SK-N-SH treated with all-trans-retinoic acid at 6 μM for 48 hours (cell line): Measurements from ENCODE around the gene DOK5.
A peak's percentile ranks its signal among the peaks of the same experiment; 100 is the strongest.

Experiments
- ATAC-seq: fragments of 200-7000 bp; cut with Tn5 transposase; 3 replicates; pipeline ENCODE4 v1.9.1; 2020; ENCODE audit warnings: mild to moderate bottlenecking, moderate library complexity
- ARNTL ChIP-seq: fragments of 450-650 bp; formaldehyde crosslinking; IDR thresholded peaks from 2 replicates; pipeline ENCODE4 v1.5.0; 2020; ENCODE audit warnings: low read depth, mild to moderate bottlenecking, moderate library complexity, borderline replicate concordance
- BACH2 ChIP-seq: fragments of 250-450 bp; sonication (Bioruptor Pico); IDR thresholded peaks from 2 replicates; pipeline ENCODE4 v1.9.0; 2021; ENCODE audit warnings: mild to moderate bottlenecking, borderline replicate concordance
- CREB5 ChIP-seq: fragments of 250-450 bp; sonication (Bioruptor Pico); IDR thresholded peaks from 2 replicates; pipeline ENCODE4 v1.5.1; 2020; ENCODE audit warnings: low read depth, mild to moderate bottlenecking, moderate library complexity
- CSDC2 ChIP-seq: fragments of 250-450 bp; sonication (Bioruptor Pico); IDR thresholded peaks from 2 replicates; pipeline ENCODE4 v1.5.0; 2020; ENCODE audit warnings: mild to moderate bottlenecking, moderate library complexity
- CSRNP3 ChIP-seq: fragments of 250-450 bp; sonication (Bioruptor Pico); IDR thresholded peaks from 2 replicates; pipeline ENCODE4 v1.5.1; 2021; ENCODE audit warnings: mild to moderate bottlenecking, moderate library complexity
- ESRRG ChIP-seq: fragments of 250-450 bp; sonication (Bioruptor Pico); IDR thresholded peaks from 2 replicates; pipeline ENCODE4 v1.6.1; 2021; ENCODE audit warnings: mild to moderate bottlenecking
- GLIS3 ChIP-seq: fragments of 250-450 bp; sonication (Bioruptor Pico); IDR thresholded peaks from 2 replicates; pipeline ENCODE4 v1.5.0; 2020; ENCODE audit warnings: mild to moderate bottlenecking, moderate library complexity
- ISL1 ChIP-seq: fragments of 250-450 bp; sonication (Bioruptor Pico); IDR thresholded peaks from 2 replicates; pipeline ENCODE4 v2.1.2; 2022; ENCODE audit warnings: mild to moderate bottlenecking, moderate library complexity
- OSR1 ChIP-seq: fragments of 250-450 bp; sonication (Bioruptor Pico); IDR thresholded peaks from 2 replicates; pipeline ENCODE4 v1.8.0; 2022; ENCODE audit warnings: moderate library complexity, mild to moderate bottlenecking, inconsistent platforms
- PPARA ChIP-seq: fragments of 250-450 bp; sonication (Bioruptor Pico); IDR thresholded peaks from 2 replicates; pipeline ENCODE4 v1.5.0; 2020; ENCODE audit warnings: mild to moderate bottlenecking, borderline replicate concordance
- RARB ChIP-seq: fragments of 250-450 bp; sonication (Bioruptor Pico); IDR thresholded peaks from 2 replicates; pipeline ENCODE4 v1.8.0; 2021; ENCODE audit warnings: mild to moderate bottlenecking, moderate library complexity
- SNAI2 ChIP-seq: fragments of 250-450 bp; sonication (Bioruptor Pico); IDR thresholded peaks from 2 replicates; pipeline ENCODE4 v1.5.0; 2020; ENCODE audit warnings: mild to moderate bottlenecking, moderate library complexity
- TCF4 ChIP-seq: fragments of 250-450 bp; sonication (Bioruptor Pico); IDR thresholded peaks from 2 replicates; pipeline ENCODE4 v1.8.0; 2021; ENCODE audit warnings: mild to moderate bottlenecking, moderate library complexity, borderline replicate concordance
- TOX ChIP-seq: fragments of 250-450 bp; sonication (Bioruptor Pico); IDR thresholded peaks from 2 replicates; pipeline ENCODE4 v1.8.0; 2021; ENCODE audit warnings: mild to moderate bottlenecking, moderate library complexity, borderline replicate concordance
- ZC3H10 ChIP-seq: fragments of 250-450 bp; sonication (Bioruptor Pico); IDR thresholded peaks from 2 replicates; pipeline ENCODE4 v1.5.1; 2021; ENCODE audit warnings: mild to moderate bottlenecking, moderate library complexity
- ZFP3 ChIP-seq: fragments of 250-450 bp; sonication (Bioruptor Pico); IDR thresholded peaks from 2 replicates; pipeline ENCODE4 v1.5.0; 2020; ENCODE audit warnings: mild to moderate bottlenecking, moderate library complexity
- ZFP30 ChIP-seq: fragments of 450-650 bp; formaldehyde crosslinking; IDR thresholded peaks from 2 replicates; pipeline ENCODE4 v1.5.0; 2022; ENCODE audit warnings: mild to moderate bottlenecking, moderate library complexity
- ZNF70 ChIP-seq: fragments of 450-650 bp; formaldehyde crosslinking; IDR thresholded peaks from 2 replicates; pipeline ENCODE4 v1.5.0; 2020; ENCODE audit warnings: mild to moderate bottlenecking, moderate library complexity
- ZNF8 ChIP-seq: fragments of 450-650 bp; formaldehyde crosslinking; IDR thresholded peaks from 2 replicates; pipeline ENCODE4 v1.5.0; 2020; ENCODE audit warnings: mild to moderate bottlenecking, moderate library complexity
- TF ChIP-seq, protein P1 (sequence below): fragments of 250-450 bp; sonication (Bioruptor Pico); IDR thresholded peaks from 2 replicates; pipeline ENCODE4 v1.8.0; 2021; ENCODE audit warnings: low read depth, mild to moderate bottlenecking, moderate library complexity, borderline replicate concordance
- TF ChIP-seq, protein P2 (sequence below): fragments of 250-450 bp; sonication (Bioruptor Pico); IDR thresholded peaks from 2 replicates; pipeline ENCODE4 v1.8.0; 2020; ENCODE audit warnings: mild to moderate bottlenecking, moderate library complexity, borderline replicate concordance
- TF ChIP-seq, protein P3 (sequence below): fragments of 250-450 bp; sonication (Bioruptor Pico); IDR thresholded peaks from 2 replicates; pipeline ENCODE4 v1.5.0; 2020; ENCODE audit warnings: mild to moderate bottlenecking, moderate library complexity

The DOK5 gene

GRCh38 chr20:54639941-54640340 lies 164.5 kb downstream of the DOK5 start:
- ATAC-seq: no peak
- no peak for TF ChIP-seq RARB
- TF ChIP-seq SNAI2 (CRISPR knock-in tag): no peak

DNA sequence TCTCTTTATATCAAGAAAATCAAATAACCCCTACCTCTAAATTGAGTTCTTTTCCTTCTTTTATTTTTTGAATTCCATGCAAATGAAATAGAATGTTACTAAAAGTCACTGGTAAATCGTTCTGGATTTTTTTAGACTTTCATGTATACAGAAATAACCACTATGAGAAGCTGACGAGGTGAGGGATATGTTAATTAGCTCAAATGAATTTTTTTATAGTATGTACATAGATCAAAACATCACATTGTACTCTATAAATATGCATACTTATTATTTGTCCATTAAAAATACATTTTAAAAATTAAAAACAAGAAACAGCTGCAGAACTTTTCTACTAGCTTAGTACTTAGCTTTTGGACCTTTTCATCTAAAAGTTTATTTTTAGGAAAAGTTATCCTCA lies 165.4 kb downstream of the DOK5 start:
- TF ChIP-seq TOX (CRISPR knock-in tag) (no peak), ZFP30 (CRISPR knock-in tag) (no peak), RARB (no peak), ZC3H10 (no peak), BACH2 (no peak)
- no peak for ATAC-seq

GRCh38 chr20:54642864-54643667 lies 167.7 kb downstream of the DOK5 start:
- TF ChIP-seq OSR1 (CRISPR knock-in tag): no peak
- TF ChIP-seq TCF4 (CRISPR knock-in tag): no peak
- no peak for TF ChIP-seq RARB
- no peak for TF ChIP-seq ZC3H10
- TF ChIP-seq CSDC2: no peak
- TF ChIP-seq ESRRG (CRISPR knock-in tag): no peak
- no peak for TF ChIP-seq CSRNP3 (CRISPR knock-in tag)
- no peak for TF ChIP-seq GLIS3
- TF ChIP-seq, protein P1, sequence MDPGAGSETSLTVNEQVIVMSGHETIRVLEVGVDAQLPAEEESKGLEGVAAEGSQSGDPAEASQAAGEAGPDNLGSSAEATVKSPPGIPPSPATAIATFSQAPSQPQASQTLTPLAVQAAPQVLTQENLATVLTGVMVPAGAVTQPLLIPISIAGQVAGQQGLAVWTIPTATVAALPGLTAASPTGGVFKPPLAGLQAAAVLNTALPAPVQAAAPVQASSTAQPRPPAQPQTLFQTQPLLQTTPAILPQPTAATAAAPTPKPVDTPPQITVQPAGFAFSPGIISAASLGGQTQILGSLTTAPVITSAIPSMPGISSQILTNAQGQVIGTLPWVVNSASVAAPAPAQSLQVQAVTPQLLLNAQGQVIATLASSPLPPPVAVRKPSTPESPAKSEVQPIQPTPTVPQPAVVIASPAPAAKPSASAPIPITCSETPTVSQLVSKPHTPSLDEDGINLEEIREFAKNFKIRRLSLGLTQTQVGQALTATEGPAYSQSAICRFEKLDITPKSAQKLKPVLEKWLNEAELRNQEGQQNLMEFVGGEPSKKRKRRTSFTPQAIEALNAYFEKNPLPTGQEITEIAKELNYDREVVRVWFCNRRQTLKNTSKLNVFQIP: no peak
- no peak for TF ChIP-seq ISL1 (CRISPR knock-in tag)
- no peak for TF ChIP-seq ZFP30 (CRISPR knock-in tag)
- no peak for TF ChIP-seq ZNF70
- no peak for TF ChIP-seq PPARA (CRISPR knock-in tag)
- no peak for TF ChIP-seq ZNF8 (CRISPR knock-in tag)
- no peak for TF ChIP-seq CREB5 (CRISPR knock-in tag)
- ATAC-seq: no peak

DNA sequence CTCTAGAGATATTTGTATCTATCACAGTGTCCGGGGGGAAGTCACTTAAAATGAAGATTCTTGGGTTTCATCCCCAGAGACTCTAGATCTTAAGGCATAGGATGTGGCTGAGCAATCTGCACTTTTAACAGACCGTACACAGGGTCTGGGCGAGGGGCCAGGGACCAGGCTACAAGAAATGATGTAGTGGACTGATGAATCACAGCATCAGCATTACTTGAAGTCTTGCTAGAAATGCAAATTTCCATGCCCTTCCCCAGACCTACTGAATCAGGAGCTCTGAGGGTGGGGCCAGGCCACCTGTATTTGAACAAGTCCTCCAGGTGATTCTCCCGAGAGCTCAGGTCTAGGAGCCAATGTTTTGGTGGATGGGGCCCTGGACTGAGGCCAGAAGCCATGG lies 168.4 kb downstream of the DOK5 start:
- peak; percentile 81 for ATAC-seq
- TF ChIP-seq SNAI2 (CRISPR knock-in tag) (no peak), ZFP3 (no peak), ARNTL (CRISPR knock-in tag) (no peak), TCF4 (CRISPR knock-in tag) (no peak)
- TF ChIP-seq, protein P2, sequence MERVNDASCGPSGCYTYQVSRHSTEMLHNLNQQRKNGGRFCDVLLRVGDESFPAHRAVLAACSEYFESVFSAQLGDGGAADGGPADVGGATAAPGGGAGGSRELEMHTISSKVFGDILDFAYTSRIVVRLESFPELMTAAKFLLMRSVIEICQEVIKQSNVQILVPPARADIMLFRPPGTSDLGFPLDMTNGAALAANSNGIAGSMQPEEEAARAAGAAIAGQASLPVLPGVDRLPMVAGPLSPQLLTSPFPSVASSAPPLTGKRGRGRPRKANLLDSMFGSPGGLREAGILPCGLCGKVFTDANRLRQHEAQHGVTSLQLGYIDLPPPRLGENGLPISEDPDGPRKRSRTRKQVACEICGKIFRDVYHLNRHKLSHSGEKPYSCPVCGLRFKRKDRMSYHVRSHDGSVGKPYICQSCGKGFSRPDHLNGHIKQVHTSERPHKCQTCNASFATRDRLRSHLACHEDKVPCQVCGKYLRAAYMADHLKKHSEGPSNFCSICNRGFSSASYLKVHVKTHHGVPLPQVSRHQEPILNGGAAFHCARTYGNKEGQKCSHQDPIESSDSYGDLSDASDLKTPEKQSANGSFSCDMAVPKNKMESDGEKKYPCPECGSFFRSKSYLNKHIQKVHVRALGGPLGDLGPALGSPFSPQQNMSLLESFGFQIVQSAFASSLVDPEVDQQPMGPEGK (CRISPR knock-in tag): no peak

DNA sequence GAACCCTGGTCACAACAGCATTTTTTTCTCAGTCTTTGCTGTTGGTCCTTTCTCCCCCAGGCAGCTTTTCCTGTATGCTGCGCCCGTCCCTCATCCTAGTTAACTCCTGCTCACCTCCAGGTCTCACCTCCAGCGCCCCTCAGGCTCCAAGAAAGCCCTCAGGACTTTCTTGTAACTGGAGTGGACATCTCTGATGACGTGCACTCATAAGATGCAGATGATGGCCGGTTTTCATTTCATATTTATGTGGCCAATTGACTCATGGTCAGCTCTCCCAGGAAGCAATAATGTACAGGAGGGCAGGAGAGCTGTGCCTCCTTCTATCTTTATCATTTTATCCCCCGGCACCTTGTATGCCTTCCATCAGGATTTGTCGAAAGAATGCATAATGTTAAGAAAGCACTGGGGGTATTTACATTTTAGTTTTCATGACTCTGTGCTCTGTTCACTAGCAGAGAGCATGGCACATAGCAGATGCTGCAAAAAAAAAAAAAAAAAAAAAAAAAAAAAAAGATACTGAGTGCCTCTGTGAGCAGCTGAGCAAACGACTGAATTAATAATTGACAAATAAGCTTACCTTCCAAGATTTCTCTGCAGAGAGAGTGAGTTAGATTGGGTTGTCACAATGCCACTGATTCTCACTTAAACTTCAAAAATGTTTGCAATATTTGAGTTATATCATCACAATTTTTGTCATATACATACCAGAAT lies 170.2 kb downstream of the DOK5 start:
- ATAC-seq: no peak
- no peak for TF ChIP-seq OSR1 (CRISPR knock-in tag)
- no peak for TF ChIP-seq ZFP3
- TF ChIP-seq TOX (CRISPR knock-in tag): no peak
- TF ChIP-seq, protein P1: no peak
- TF ChIP-seq, protein P3, sequence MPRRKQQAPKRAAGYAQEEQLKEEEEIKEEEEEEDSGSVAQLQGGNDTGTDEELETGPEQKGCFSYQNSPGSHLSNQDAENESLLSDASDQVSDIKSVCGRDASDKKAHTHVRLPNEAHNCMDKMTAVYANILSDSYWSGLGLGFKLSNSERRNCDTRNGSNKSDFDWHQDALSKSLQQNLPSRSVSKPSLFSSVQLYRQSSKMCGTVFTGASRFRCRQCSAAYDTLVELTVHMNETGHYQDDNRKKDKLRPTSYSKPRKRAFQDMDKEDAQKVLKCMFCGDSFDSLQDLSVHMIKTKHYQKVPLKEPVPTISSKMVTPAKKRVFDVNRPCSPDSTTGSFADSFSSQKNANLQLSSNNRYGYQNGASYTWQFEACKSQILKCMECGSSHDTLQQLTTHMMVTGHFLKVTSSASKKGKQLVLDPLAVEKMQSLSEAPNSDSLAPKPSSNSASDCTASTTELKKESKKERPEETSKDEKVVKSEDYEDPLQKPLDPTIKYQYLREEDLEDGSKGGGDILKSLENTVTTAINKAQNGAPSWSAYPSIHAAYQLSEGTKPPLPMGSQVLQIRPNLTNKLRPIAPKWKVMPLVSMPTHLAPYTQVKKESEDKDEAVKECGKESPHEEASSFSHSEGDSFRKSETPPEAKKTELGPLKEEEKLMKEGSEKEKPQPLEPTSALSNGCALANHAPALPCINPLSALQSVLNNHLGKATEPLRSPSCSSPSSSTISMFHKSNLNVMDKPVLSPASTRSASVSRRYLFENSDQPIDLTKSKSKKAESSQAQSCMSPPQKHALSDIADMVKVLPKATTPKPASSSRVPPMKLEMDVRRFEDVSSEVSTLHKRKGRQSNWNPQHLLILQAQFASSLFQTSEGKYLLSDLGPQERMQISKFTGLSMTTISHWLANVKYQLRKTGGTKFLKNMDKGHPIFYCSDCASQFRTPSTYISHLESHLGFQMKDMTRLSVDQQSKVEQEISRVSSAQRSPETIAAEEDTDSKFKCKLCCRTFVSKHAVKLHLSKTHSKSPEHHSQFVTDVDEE (CRISPR knock-in tag): no peak
- TF ChIP-seq ZC3H10: no peak
- no peak for TF ChIP-seq BACH2
- no peak for TF ChIP-seq ISL1 (CRISPR knock-in tag)
- no peak for TF ChIP-seq GLIS3
- no peak for TF ChIP-seq CSDC2
